Peyer's patch (tissue), 4 donors: ENCODE measurements around the gene FOLR2. TPM values are rescaled to one million over a fixed set of nuclear protein-coding genes. Genes with fewer than 3 reads are reported as not detected.
"Not testable (repeated sequence)": the region's sequence is repeated elsewhere in the genome, so short reads cannot be mapped to it uniquely, and the experiment has no call there.

Source experiments
- DNase-seq, 3 donors: peaks; one replicate each; pipeline ENCODE4 v3.0.0-alpha.2; 2017 to 2019
- H3K27ac ChIP-seq, 4 donors: fragments of 200-600 bp; sonication (generic); one replicate each; pipeline ENCODE4 v1.5.1; 2016 to 2019
- H3K27me3 ChIP-seq, 2 donors: fragments of 200-600 bp; sonication (generic); one replicate each; pipeline ENCODE4 v1.5.1; 2019
- H3K36me3 ChIP-seq, 3 donors: fragments of 200-600 bp; sonication (generic); one replicate each; pipeline ENCODE4 v1.5.1; 2016 to 2019
- H3K4me1 ChIP-seq, 4 donors: fragments of 200-600 bp; sonication (generic); one replicate each; pipeline ENCODE4 v1.5.1; 2016 to 2019
- H3K4me3 ChIP-seq, 4 donors: fragments of 200-600 bp; sonication (generic); 1 replicate in 3 of 4; 2 replicates in 1 of 4; pipeline ENCODE4 v1.5.1; 2016 to 2019; ENCODE audit warnings: mild to moderate bottlenecking in 1 of 4
- H3K9me3 ChIP-seq, 4 donors: fragments of 200-600 bp; sonication (generic); one replicate each; pipeline ENCODE4 v1.5.1; 2016 to 2019; ENCODE audit warnings: mild to moderate bottlenecking in 1 of 4
- CTCF ChIP-seq, 6 experiments: fragments of 450-650 bp in 4 of 6; fragments of 200-600 bp in 2 of 6; sonication (generic) in 1 of 6; IDR thresholded peaks; one replicate each; pipeline ENCODE4 v1.5.1; 2017 to 2019; ENCODE audit warnings: antibody characterized with exemption in 6 of 6, mild to moderate bottlenecking in 3 of 6, moderate library complexity in 1 of 6
- POLR2A ChIP-seq, 2 donors: fragments of 450-650 bp; IDR thresholded peaks; one replicate each; pipeline ENCODE4 v1.5.1; 2017; ENCODE audit warnings: antibody characterized with exemption in 2 of 2, mild to moderate bottlenecking in 2 of 2, moderate library complexity in 2 of 2
- total RNA-seq, 4 donors: library from RNA; depleted of rRNA; stranded (reverse); fragments of >200 nt; gene quantifications; one replicate each; pipeline ENCODE4 v1.1.0, GENCODE V29; 2016

The FOLR2 gene
- total RNA-seq, 4 donors from 2014 or later: 3.5 to 15.8 (median 8.0) TPM; not detected in 1

GRCh38 chr11:72189455-72190250, 26.9 kb upstream of the FOLR2 start:
- Histone ChIP-seq H3K9me3 (no peaks in the 10 kb centered on the region), H3K36me3 (no peaks in the 10 kb centered on the region), H3K4me1 (peaks cover 0 to 5% (median 0%) of the 10 kb centered on the region in 4 donors), H3K27ac (no peak overlapping the region), H3K27me3 (no peaks in the 10 kb centered on the region), H3K4me3 (no peak overlapping the region)
- DNase-seq: no peak
- no peak for TF ChIP-seq CTCF (IDR thresholded peaks at IDR 0.05)
- TF ChIP-seq POLR2A (IDR thresholded peaks at IDR 0.05): no peak

GRCh38 chr11:72190631-72191071, 25.9 kb upstream of the FOLR2 start:
- Histone ChIP-seq H3K36me3 (no peaks in the 10 kb centered on the region), H3K9me3 (no peaks in the 10 kb centered on the region), H3K27me3 (no peaks in the 10 kb centered on the region), H3K27ac (no peak overlapping the region), H3K4me3 (no peak overlapping the region), H3K4me1 (peaks cover 0 to 5% (median 0%) of the 10 kb centered on the region in 4 donors)
- no peak for TF ChIP-seq POLR2A (IDR thresholded peaks at IDR 0.05)
- TF ChIP-seq CTCF (IDR thresholded peaks at IDR 0.05): no peak
- DNase-seq: no peak

- Histone ChIP-seq H3K9me3 (no peaks in the 10 kb centered on the region), H3K27me3 (no peaks in the 10 kb centered on the region), H3K36me3 (no peaks in the 10 kb centered on the region), H3K27ac (no peak within 1 kb of the TSS), H3K4me1 (peaks cover 0 to 5% (median 0%) of the 10 kb centered on the region in 4 donors), H3K4me3 (no peak within 1 kb of the TSS)
- no peak for TF ChIP-seq POLR2A (IDR thresholded peaks at IDR 0.05)
- TF ChIP-seq CTCF (IDR thresholded peaks at IDR 0.05): no peak
- peak in 1 of 3 donors; percentile 31 for DNase-seq
These were observed 24.6 kb upstream of the FOLR2 start, which contains the start of gene FOLR1 for GRCh38 chr11:72191961-72192381. FOLR1 (plus strand) TSS chr11:72192140; CDS start chr11:72192174, 34 bp downstream.

- Histone ChIP-seq H3K27ac (no peak overlapping the region), H3K27me3 (no peaks in the 10 kb centered on the region), H3K4me3 (no peak overlapping the region), H3K9me3 (no peaks in the 10 kb centered on the region), H3K4me1 (no peaks in the 10 kb centered on the region), H3K36me3 (no peaks in the 10 kb centered on the region)
- DNase-seq: peak in 1 of 3 donors; percentile 27
- TF ChIP-seq CTCF (IDR thresholded peaks at IDR 0.05): no peak
- no peak for TF ChIP-seq POLR2A (IDR thresholded peaks at IDR 0.05)
These were observed 20.9 kb upstream of the FOLR2 start for GRCh38 chr11:72195518-72196270.

GRCh38 chr11:72201445-72201844, 15.1 kb upstream of the FOLR2 start:
- not testable (repeated sequence) for DNase-seq, H3K36me3 ChIP-seq, H3K27me3 ChIP-seq, H3K4me1 ChIP-seq, H3K4me3 ChIP-seq, H3K9me3 ChIP-seq, H3K27ac ChIP-seq

GRCh38 chr11:72202571-72202970, 14.0 kb upstream of the FOLR2 start:
- H3K9me3 ChIP-seq: no peaks in the 10 kb centered on the region
- no peak for TF ChIP-seq CTCF (IDR thresholded peaks at IDR 0.05)
- TF ChIP-seq POLR2A (IDR thresholded peaks at IDR 0.05): no peak

More at GRCh38 chr11:72202571-72202970, 14.0 kb upstream of the FOLR2 start:
- H3K4me1 ChIP-seq: no peaks in the 10 kb centered on the region
- no peak overlapping the region for H3K4me3 ChIP-seq
- peak in 1 of 3 donors; percentile 26 for DNase-seq
- H3K27ac ChIP-seq: no peak overlapping the region
- no peaks in the 10 kb centered on the region for H3K36me3 ChIP-seq
- no peaks in the 10 kb centered on the region for H3K27me3 ChIP-seq
